GM23338 (cell line): Measurements from ENCODE around the gene ETV1. TPM values are rescaled to one million over a fixed set of nuclear protein-coding genes. Genes with fewer than 3 reads are reported as not detected.
A peak's percentile ranks its signal among the peaks of the same experiment; 100 is the strongest.

Source experiments
- ATAC-seq: fragments of 200-7000 bp; cut with Tn5 transposase; 3 replicates; pipeline ENCODE4 v1.9.1; 2020
- DNase-seq: peaks from one replicate; pipeline ENCODE4 v3.0.0-alpha.2; 2015; ENCODE audit warnings: low spot score
- H2AFZ ChIP-seq: fragments of 200-600 bp; sonication (generic); 2 replicates; pipeline ENCODE4 v1.8.0; 2016; ENCODE audit warnings: antibody characterized with exemption, mild to moderate bottlenecking, moderate library complexity
- H3F3A ChIP-seq: fragments of 200-600 bp; sonication (generic); replicated peaks from 2 replicates; pipeline ENCODE4 v1.8.0; 2017; ENCODE audit warnings: antibody characterized with exemption, mixed run types, low read depth
- H3K27ac ChIP-seq: fragments of 200-600 bp; sonication (generic); 2 replicates; pipeline ENCODE4 v1.6.1; 2016; ENCODE audit warnings: low read depth
- H3K27me3 ChIP-seq: fragments of 200-600 bp; sonication (generic); 2 replicates; pipeline ENCODE4 v1.8.0; 2016; ENCODE audit warnings: mild to moderate bottlenecking, mixed run types, moderate library complexity; ENCODE audit not compliant: insufficient read depth
- H3K36me3 ChIP-seq: fragments of 200-600 bp; sonication (generic); 2 replicates; pipeline ENCODE4 v1.8.0; 2016; ENCODE audit warnings: mild to moderate bottlenecking; ENCODE audit not compliant: insufficient read depth
- H3K4me1 ChIP-seq: fragments of 200-600 bp; sonication (generic); 2 replicates; pipeline ENCODE4 v1.8.0; 2016; ENCODE audit warnings: mild to moderate bottlenecking, moderate library complexity; ENCODE audit not compliant: insufficient read depth
- H3K4me2 ChIP-seq: fragments of 200-600 bp; sonication (generic); 2 replicates; pipeline ENCODE4 v1.7.1; 2017; ENCODE audit warnings: mixed run types
- H3K4me3 ChIP-seq: fragments of 200-600 bp; sonication (generic); 2 replicates; pipeline ENCODE4 v1.6.1; 2016; ENCODE audit warnings: mixed run types
- H3K79me2 ChIP-seq: fragments of 200-600 bp; sonication (generic); replicated peaks from 2 replicates; pipeline ENCODE4 v1.8.0; 2017; ENCODE audit warnings: mild to moderate bottlenecking; ENCODE audit not compliant: insufficient read depth
- H3K9me2 ChIP-seq: fragments of 200-600 bp; sonication (generic); 2 replicates; pipeline ENCODE4 v1.8.0; 2017; ENCODE audit not compliant: insufficient read depth
- H4K20me1 ChIP-seq: fragments of 200-600 bp; sonication (generic); replicated peaks from 2 replicates; pipeline ENCODE4 v1.8.0; 2017; ENCODE audit warnings: mild to moderate bottlenecking; ENCODE audit not compliant: insufficient read depth
- H3K27ac Mint-ChIP-seq: 2 replicates; pipeline ENCODE4 v1.8.0; 2020; ENCODE audit warnings: inconsistent platforms, mild to moderate bottlenecking, moderate library complexity, mixed read lengths
- H3K27me3 Mint-ChIP-seq: 3 replicates; pipeline ENCODE4 v1.8.0; 2022; ENCODE audit warnings: low read depth, mild to moderate bottlenecking, moderate library complexity, mixed read lengths, inconsistent platforms; ENCODE audit not compliant: insufficient read depth, poor library complexity
- H3K36me3 Mint-ChIP-seq: 3 replicates; pipeline ENCODE4 v1.8.0; 2021; ENCODE audit warnings: low read depth, mild to moderate bottlenecking, inconsistent platforms, moderate library complexity, mixed read lengths
- H3K4me1 Mint-ChIP-seq: 3 replicates; pipeline ENCODE4 v1.8.0; 2020; ENCODE audit warnings: mild to moderate bottlenecking, inconsistent platforms, mixed read lengths
- H3K4me3 Mint-ChIP-seq: 3 replicates; pipeline ENCODE4 v1.8.0; 2021; ENCODE audit warnings: moderate library complexity, mild to moderate bottlenecking, inconsistent platforms, mixed read lengths
- H3K9me3 Mint-ChIP-seq: 3 replicates; pipeline ENCODE4 v1.8.0; 2020; ENCODE audit warnings: moderate library complexity, mild to moderate bottlenecking, inconsistent platforms, mixed read lengths
- CREB1 ChIP-seq: fragments of 250-450 bp; sonication (Bioruptor Pico); IDR thresholded peaks from 2 replicates; pipeline ENCODE4 v1.5.0; 2020; ENCODE audit warnings: low read depth, mild to moderate bottlenecking, moderate library complexity
- EZH2 ChIP-seq: fragments of 200-600 bp; sonication (generic); IDR thresholded peaks from one replicate; pipeline ENCODE4 v1.8.0; 2017; ENCODE audit warnings: antibody characterized with exemption, mild to moderate bottlenecking, low read depth; ENCODE audit not compliant: unreplicated experiment
- EZH2phosphoT487 ChIP-seq: fragments of 200-600 bp; sonication (generic); IDR thresholded peaks from one replicate; pipeline ENCODE4 v1.8.1; 2018; ENCODE audit warnings: antibody characterized with exemption; ENCODE audit not compliant: unreplicated experiment
- JUNB ChIP-seq: IDR thresholded peaks from one replicate; pipeline ENCODE4 v1.6.1; 2016; ENCODE audit warnings: antibody characterized with exemption; ENCODE audit not compliant: unreplicated experiment
- NANOG ChIP-seq: IDR thresholded peaks from 2 replicates; pipeline ENCODE4 v1.6.1; 2016; ENCODE audit warnings: antibody characterized with exemption, borderline replicate concordance
- POLR2AphosphoS5 ChIP-seq: IDR thresholded peaks from 2 replicates; pipeline ENCODE4 v1.6.1; 2016; ENCODE audit warnings: antibody characterized with exemption, low read depth
- STAT1 ChIP-seq: IDR thresholded peaks from one replicate; pipeline ENCODE4 v1.6.1; 2016; ENCODE audit warnings: antibody characterized with exemption; ENCODE audit not compliant: unreplicated experiment
- ZNF114 ChIP-seq: fragments of 250-450 bp; sonication (Bioruptor Pico); IDR thresholded peaks from 2 replicates; pipeline ENCODE4 v1.5.0; 2020; ENCODE audit warnings: mild to moderate bottlenecking, moderate library complexity
- ZNF331 ChIP-seq: fragments of 250-450 bp; sonication (Bioruptor Pico); IDR thresholded peaks from 2 replicates; pipeline ENCODE4 v1.5.0; 2020; ENCODE audit warnings: low read depth, mild to moderate bottlenecking, moderate library complexity
- polyA plus RNA-seq: library from polyadenylated mRNA; unstranded; fragments of >200 nt; fragmentation: Nextera tagmentation; extraction: Ambion mirVana; gene quantifications from 2 replicates; pipeline ENCODE4 v1.2.1, GENCODE V29; 2016
- total RNA-seq: library from RNA; depleted of rRNA; stranded (reverse); fragments of >200 nt; shearing (Covaris generic); gene quantifications from 2 replicates; pipeline ENCODE4 v1.2.3, GENCODE V29; 2014
- TF ChIP-seq, protein P1 (sequence below): IDR thresholded peaks from 2 replicates; pipeline ENCODE4 v1.6.1; 2016; ENCODE audit warnings: antibody characterized with exemption
- TF ChIP-seq, protein P2 (sequence below): IDR thresholded peaks from one replicate; pipeline ENCODE4 v1.6.1; 2018; ENCODE audit warnings: antibody characterized with exemption; ENCODE audit not compliant: unreplicated experiment

Gene ETV1
- total and polyA plus RNA-seq, 2 experiments from 2014 or later, result 49.4 to 61.9 TPM

DNA sequence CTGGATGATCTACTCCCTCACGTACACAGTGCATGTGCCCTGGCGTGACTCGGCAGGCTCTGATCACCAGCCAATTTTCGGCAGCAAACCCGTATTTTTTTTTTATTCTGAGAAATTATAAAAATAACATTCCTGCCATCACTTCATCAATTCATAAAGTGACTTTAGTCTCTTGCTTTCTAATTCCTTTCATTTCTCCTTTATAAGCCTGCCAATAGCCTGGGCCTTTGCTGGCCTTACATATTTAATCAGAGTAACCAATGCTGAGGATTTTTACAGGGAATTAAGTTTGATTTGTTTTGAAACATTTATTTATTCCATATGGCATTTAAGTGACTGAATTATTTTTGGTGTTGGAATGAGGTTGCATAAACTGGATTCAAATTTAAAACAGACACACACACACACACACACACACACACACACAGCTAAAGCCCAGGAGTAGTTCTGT lies 140.8 kb downstream of the ETV1 start:
- DNase-seq, result no peak
- no peaks in the 10 kb centered on the region for H3F3A ChIP-seq
- no peaks in the 10 kb centered on the region for H4K20me1 ChIP-seq
- H3K4me1 ChIP-seq, result peaks cover 15% of the 10 kb centered on the region; the same call in 1 of the 2 replicates
- TF ChIP-seq ZNF114 (CRISPR knock-in tag) (no peak), CREB1 (CRISPR knock-in tag) (no peak), STAT1 (no peak), EZH2phosphoT487 (no peak), JUNB (no peak), POLR2AphosphoS5 (no peak), EZH2 (no peak), ZNF331 (no peak), NANOG (no peak)
- TF ChIP-seq, protein P1, sequence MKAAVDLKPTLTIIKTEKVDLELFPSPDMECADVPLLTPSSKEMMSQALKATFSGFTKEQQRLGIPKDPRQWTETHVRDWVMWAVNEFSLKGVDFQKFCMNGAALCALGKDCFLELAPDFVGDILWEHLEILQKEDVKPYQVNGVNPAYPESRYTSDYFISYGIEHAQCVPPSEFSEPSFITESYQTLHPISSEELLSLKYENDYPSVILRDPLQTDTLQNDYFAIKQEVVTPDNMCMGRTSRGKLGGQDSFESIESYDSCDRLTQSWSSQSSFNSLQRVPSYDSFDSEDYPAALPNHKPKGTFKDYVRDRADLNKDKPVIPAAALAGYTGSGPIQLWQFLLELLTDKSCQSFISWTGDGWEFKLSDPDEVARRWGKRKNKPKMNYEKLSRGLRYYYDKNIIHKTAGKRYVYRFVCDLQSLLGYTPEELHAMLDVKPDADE, result no peak
- TF ChIP-seq, protein P2, sequence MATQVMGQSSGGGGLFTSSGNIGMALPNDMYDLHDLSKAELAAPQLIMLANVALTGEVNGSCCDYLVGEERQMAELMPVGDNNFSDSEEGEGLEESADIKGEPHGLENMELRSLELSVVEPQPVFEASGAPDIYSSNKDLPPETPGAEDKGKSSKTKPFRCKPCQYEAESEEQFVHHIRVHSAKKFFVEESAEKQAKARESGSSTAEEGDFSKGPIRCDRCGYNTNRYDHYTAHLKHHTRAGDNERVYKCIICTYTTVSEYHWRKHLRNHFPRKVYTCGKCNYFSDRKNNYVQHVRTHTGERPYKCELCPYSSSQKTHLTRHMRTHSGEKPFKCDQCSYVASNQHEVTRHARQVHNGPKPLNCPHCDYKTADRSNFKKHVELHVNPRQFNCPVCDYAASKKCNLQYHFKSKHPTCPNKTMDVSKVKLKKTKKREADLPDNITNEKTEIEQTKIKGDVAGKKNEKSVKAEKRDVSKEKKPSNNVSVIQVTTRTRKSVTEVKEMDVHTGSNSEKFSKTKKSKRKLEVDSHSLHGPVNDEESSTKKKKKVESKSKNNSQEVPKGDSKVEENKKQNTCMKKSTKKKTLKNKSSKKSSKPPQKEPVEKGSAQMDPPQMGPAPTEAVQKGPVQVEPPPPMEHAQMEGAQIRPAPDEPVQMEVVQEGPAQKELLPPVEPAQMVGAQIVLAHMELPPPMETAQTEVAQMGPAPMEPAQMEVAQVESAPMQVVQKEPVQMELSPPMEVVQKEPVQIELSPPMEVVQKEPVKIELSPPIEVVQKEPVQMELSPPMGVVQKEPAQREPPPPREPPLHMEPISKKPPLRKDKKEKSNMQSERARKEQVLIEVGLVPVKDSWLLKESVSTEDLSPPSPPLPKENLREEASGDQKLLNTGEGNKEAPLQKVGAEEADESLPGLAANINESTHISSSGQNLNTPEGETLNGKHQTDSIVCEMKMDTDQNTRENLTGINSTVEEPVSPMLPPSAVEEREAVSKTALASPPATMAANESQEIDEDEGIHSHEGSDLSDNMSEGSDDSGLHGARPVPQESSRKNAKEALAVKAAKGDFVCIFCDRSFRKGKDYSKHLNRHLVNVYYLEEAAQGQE, result no peak
- H3K9me2 ChIP-seq, result 0 out of 2 replicates have a peak, but pooled peaks cover 5% of the 10 kb centered on the region
- H3K4me1 Mint-ChIP-seq, result peaks cover 24% of the 10 kb centered on the region
- H3K9me3 Mint-ChIP-seq, result no peaks in the 10 kb centered on the region
- no peaks in the 10 kb centered on the region for H3K79me2 ChIP-seq
- H3K36me3 Mint-ChIP-seq, result no peaks in the 10 kb centered on the region
- no peaks in the 10 kb centered on the region for H3K27me3 ChIP-seq
- no peak overlapping the region for H3K4me3 ChIP-seq
- no peak for ATAC-seq
- H2AFZ ChIP-seq, result no peak overlapping the region; the same call in 1 of the 2 replicates
- H3K4me3 Mint-ChIP-seq, result no peak overlapping the region
- H3K27ac Mint-ChIP-seq, result peak overlapping the region; percentile 87
- H3K27ac ChIP-seq, result no peak overlapping the region
- no peaks in the 10 kb centered on the region for H3K36me3 ChIP-seq
- no peak overlapping the region for H3K4me2 ChIP-seq
- H3K27me3 Mint-ChIP-seq, result peaks cover 2% of the 10 kb centered on the region

DNA sequence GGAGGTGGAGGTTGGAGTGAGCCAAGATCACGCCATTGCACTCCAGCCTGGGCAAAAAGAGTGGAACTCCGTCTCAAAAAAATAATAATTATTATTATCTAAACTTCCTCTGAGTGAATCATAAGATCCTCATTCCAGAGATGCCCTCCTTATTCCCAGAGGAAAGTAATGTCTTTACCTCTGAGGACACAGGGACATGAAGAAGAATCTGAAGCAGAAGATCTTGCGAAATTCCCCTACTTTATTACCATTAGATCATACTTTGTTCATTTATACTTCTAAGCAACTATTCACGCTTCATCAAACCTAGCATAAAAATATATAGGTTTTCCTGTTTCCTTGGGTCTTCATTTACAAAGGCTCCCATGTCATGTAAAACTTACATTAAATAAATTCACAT lies 143.1 kb downstream of the ETV1 start:
- H3K4me1 ChIP-seq, result peaks cover 10% of the 10 kb centered on the region; the same call in 1 of the 2 replicates
- H3K79me2 ChIP-seq, result no peaks in the 10 kb centered on the region
- H3K4me2 ChIP-seq, result no peak overlapping the region
- DNase-seq, result no peak
- H3K27ac ChIP-seq, result no peak overlapping the region
- no peaks in the 10 kb centered on the region for H3F3A ChIP-seq
- H3K36me3 ChIP-seq, result no peaks in the 10 kb centered on the region
- H3K9me2 ChIP-seq, result no peaks in the 10 kb centered on the region
- Mint-ChIP-seq H3K9me3 (no peaks in the 10 kb centered on the region), H3K27me3 (peaks cover 2% of the 10 kb centered on the region), H3K36me3 (no peaks in the 10 kb centered on the region), H3K4me3 (no peak overlapping the region), H3K4me1 (peaks cover 26% of the 10 kb centered on the region), H3K27ac (no peak overlapping the region)
- H3K4me3 ChIP-seq, result no peak overlapping the region
- no peak for ATAC-seq
- no peak overlapping the region for H2AFZ ChIP-seq
- no peaks in the 10 kb centered on the region for H4K20me1 ChIP-seq
- H3K27me3 ChIP-seq, result no peaks in the 10 kb centered on the region
- TF ChIP-seq NANOG (no peak), EZH2phosphoT487 (no peak), CREB1 (CRISPR knock-in tag) (no peak), JUNB (no peak)
- TF ChIP-seq, protein P1, result no peak
